Stimulated activated CD4-positive, alpha-beta T cell treated with anti-CD3 and anti-CD28 coated beads, Interleukin-1b, Interleukin-23, amount 100 ng/mL, for 1 hour (primary cell): ENCODE measurements around the gene ADGRD1.
"Not testable (repeated sequence)": the region's sequence is repeated elsewhere in the genome, so short reads cannot be mapped to it uniquely, and the experiment has no call there.

Experiments used
- DNase-seq, 2 donors: peaks; one replicate each; pipeline ENCODE4 v3.0.0-alpha.2; 2020; ENCODE audit warnings: low read depth in 2 of 2

ADGRD1 gene

DNA sequence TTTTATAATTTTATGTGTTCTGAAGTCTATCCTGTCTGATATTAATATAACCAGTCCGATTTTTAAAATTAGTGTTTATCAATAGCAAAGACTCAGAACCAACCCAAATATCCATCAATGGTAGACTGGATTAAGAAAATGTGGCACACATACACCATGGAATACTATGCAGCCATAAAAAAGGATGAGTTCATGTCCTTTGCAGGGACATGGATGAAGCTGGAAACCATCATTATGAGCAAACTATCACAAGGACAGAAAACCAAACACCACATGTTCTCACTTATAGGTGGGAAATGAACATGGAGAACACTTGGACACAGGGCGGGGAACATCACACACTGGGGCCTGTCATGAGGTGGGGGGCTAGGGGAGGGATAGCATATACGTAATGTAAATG, 16.2 kb upstream of the ADGRD1 start:
- DNase-seq, result not testable (repeated sequence)

DNA sequence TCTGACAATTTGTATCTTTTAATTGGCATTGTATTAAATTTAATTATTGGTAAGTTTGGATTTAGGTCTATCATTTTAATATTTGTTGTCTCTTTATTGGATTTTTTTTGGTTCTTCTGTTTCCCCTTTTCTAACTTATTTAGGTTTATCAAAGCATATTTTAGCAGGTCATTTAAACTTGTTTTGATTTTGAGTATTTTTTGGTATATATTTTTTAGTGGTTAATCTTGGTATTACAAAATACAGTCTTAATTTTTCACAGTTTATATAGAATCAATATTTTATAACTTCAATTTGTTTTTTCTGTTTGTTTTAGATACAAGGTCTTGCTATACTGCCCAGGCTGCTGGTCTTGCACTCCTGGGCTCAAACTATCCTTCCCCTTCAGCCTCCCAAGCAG, 15.5 kb upstream of the ADGRD1 start:
- DNase-seq, result no peak

DNA sequence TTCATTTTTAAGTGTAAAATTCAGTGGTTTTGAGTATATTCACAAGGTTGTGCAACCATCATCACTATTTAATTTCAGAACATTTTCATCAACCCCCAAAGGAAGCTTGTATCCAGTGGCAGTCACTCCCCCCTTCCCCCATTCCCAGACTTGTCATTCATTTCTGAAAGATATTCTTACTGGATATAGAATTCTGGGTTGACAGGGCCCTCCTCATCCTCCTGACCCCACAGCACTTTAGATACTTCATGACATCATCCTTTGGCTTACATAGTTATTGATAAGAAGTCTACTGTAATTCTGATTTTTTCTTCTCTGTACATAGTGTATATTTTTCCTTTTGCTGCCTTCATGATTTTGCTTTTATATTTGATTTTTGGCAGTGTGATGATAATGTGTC, 8.8 kb upstream of the ADGRD1 start:
- no peak for DNase-seq

DNA sequence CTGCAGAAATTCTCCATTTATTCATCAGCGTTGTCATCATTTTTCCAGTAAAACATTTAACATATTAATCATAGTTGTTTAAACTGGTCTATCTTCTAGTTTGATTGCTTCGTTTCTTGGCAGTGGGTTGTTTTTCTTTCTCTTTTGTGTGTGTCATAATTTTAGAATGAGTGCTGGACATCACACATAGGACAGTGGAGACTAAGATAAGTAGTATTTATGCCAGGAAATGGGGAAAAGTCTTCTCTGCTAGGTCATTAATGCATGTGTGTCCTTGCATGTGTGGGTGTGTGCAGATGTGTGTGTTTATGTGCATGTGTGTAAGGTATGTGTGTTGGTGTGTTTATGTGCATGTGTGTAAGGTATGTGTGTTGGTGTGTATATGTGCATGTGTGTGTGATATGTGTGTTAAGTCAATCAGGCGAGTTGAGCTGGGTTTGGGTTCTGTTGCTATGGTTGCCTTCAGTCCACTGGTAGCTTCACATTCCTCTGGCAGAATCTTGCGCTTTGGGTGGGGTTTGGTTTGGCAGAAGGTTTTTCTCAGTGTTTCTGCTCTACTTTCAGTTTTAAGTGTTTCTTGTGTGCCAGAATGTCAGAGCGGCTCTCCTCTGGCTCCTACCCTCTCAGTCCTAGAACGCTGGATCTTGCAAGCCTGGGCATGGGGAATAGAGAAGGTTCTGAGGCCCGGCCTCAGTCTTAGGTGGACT, 7.8 kb upstream of the ADGRD1 start:
- no peak for DNase-seq

DNA sequence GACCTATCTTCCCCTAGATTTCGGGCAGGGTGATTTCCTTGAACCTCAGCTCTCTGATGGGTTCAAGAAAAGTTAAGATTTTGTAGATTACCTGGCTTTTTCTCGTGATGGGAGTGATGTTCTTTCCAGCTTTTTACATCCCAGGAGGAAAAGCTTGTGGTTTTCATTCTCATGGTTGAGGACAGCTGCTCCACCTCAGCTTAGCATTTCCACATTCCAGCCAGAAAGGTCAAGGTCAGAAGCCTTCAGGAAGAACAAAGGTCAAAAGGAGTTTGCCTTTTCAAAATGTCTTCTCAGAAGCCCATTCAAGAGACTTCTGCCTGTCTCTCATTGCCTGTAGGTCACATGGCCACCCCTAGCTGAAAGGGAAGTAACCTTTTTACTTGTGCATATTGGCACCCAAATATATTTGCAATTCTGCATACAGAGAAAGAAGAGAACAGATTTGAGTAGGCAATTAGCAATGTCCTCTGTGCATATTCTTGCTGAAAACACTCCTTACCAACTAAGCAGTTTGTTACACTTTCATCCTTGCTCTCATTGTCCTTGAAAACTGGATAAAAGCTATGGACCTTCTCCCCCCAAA, 6.6 kb upstream of the ADGRD1 start:
- DNase-seq, result no peak

DNA sequence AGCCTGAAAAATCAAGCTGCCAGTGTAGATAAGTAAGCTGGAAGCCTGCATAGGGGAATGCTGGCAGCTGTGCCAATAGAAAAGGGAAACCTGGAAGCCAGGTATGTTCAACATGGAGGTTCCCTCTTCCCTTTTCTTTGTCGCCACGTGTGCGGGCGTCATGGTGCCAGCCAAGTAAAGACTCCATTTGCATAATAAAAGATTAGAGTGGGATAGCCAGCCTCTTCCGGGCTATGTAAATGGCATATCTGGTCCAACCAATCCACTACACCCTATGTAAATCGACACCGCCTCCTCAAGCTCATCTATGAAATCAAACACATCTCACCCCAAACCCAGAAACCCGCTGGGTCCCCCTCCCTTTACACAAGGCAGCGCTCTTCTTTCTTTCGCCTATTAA, 5.6 kb upstream of the ADGRD1 start:
- no peak for DNase-seq

DNA sequence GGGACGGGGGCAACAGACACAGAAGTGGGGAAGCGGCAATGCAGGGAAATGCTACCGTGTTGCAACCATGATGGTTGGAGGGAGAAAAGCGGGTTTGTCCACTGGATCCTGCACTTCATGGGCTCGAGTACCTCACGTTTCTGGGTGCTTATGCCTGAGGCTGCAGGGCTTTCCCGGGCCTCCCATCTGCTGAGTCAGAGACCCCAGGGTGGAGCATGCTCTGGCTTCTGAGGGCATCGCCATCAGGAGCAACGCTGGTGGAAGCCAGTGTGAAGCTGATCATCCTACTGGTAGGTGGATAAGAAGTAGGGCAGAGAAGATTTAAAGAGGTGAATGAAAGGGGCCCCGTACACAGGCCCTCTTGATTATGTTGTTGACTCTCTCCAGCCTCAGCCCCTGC, 5.0 kb upstream of the ADGRD1 start:
- no peak for DNase-seq

DNA sequence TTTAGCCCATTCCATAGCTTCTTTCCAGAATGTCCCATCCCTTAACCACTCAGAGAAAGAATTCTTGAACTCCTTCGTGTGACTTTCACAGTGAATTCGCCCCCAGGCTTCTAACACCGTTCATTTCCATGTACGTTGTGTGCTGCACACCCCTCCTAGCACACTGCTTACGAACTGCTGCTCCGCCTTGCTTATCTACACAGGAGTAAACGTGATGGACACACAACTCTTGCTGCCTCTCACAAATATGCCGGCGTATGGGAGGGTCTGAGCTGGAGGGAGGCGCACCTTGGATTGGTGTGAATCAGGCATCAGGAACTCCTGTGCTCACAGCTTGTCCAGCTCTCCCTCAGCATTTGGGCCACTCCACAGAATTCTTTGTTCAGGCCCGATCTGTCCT, 3.9 kb upstream of the ADGRD1 start:
- no peak for DNase-seq

DNA sequence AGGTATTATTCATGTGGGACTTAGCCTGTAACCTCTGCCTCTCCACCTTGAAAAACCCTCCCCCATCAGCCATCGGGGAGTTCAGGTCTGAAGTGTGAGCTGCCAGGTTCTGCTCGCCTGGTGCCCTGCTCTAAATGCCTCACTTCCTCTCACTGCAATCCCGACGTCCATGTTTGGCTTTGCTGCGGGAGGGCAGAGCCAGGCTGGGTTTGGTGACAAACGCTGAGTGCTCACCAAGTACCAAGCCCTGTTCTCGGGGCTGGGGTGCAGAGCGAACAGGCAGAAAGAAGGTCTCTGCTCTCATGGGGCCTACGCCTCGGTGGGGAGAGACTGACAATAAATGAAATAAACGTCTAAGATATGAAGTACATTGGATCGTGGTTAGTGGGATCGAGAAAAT, 2.1 kb upstream of the ADGRD1 start:
- no peak for DNase-seq

DNA sequence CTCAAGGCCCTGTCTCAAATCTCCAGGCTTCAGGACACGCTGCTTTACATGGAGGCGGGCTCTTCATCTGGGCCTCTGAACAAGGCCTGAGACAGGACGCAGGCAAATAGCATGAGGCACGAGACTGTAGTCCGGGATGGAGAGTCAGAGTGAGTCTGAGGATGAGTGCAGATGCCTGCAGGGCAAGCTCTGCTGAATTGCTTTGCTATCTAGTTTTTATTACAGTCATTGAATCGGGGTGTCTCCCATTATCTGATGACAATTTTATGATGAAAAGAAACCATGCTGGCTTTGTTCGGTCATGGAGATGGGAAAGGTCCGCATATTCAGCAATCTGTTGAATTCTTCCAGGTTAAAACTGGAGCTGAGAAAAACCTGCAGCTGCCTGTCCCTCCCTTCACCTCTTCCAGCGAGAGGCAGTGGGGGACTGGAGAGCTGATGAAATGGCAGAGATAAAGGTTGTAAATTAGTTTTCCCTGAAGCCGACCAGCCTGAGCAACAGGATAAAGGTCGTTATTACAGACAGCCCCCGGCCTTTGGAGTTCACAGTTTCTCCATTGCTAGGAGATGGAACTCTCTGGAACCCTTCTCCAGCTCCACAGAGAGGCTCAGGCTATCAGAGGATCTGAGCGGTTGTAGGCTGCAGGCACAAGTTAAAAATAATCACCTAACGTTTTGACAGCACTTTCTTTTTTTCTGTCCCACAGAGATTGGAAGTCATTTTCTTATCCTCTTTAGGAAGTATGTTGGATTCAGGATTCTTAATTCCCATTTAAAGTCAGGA, 1.3 kb upstream of the ADGRD1 start:
- no peak for DNase-seq

DNA sequence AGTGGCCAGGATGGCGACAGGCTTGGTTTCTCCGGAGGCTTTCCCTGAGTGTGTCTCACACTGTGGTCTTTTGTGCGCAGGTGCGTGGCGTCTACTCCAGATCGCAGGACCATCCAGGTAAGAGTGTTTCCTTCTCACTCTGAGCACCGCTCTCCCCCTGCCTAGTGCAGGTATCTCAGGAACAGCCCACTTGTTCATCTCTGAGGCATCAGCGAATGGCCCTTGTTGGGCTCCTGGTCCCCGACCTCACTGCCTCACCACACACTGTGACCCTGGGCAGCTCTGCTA, 781 bp downstream of the ADGRD1 start:
- no peak for DNase-seq

DNA sequence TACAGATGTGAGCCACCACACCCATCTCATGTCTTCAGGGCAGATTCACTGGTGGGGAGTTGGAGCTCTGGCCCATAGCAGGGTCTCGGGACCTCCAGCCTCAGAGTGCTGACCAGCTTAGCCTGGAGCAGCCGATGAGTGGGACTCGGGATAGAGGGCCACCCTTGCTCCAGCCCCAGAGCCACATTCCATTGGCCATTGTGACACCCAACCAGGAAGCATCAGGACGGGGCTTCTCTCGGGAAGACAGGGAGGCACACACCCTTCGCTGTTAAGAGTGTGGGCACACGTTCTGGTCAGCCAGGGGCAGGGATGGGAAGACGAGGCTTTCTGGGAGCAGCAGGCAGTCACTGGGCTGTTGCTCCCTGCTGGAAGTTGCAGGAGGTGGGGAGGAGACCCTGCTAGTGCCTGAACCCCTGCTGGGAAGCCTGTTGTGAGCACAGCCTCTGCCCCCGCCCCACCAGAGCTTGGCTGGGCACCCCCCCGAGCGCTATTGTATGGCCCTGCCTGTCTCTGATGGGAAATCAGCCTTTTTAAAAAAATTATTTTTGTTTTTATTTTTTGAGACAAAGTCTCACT, 1.6 kb downstream of the ADGRD1 start:
- DNase-seq, result no peak

DNA sequence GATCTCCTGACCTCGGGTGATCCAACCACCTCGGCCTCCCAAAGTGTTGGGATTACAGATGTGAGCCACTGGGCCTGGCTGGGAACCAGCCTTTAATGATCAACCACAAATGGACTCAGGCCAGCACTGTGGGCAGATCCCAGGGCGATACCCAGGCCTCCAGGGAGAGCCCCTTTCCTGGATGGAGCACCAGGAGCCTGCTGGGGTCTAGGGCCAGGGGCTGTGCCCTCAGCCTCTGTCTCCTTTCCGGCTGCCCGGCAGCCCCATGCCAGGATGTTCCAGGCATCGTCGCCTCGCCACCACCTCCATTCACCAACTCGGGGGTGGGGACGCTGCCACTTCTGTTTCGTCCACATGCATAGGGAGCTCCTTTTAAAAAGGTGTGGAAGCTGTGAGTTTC, 2.3 kb downstream of the ADGRD1 start:
- no peak for DNase-seq

DNA sequence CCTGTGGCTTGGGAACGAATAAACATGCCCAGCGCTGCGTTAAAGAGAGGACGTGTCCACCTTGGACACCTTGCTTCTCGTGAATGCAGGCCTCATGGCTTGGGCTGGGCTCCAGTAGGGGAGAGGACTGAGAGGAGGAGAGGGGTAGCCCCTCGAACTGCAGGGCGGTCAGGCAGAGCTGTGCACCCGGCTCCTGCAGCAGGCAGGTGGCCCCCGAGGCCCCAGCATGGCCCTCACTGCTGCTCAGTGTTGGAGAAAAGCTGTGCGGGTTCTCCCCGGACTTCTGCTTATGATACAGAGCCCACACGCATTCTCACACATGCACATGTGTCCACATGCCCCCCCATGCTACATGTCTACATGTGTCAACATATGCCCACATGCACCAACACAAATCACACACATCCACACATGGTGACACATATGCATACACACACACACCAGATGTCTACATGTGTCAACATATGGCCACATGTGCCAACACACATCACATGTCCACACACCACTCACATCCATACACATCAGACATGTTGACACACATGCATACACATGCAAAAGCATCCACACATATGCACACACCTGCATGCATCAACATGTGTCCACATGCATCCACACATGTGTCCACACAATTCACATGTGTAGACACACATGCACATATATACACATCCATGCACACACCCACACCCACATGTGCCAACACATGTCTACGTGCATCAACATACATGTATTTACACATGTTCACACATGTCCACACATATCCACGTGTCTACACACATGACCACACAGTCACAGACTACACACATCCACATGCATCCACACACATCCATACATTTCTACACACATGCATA, 3.0 kb downstream of the ADGRD1 start:
- DNase-seq, result no peak

DNA sequence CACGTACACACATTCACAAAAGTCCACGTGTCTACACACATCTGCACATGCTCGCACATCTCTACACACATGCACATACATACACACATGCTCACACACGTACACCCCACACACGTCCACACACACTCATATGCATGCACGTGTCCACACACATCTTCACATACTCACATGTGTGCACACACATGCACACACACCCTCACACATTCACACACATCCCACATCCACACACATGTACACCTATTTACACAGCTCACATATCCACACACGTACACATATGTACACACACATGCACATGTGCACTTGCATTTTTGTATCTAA, 3.6 kb downstream of the ADGRD1 start:
- DNase-seq, result no peak

DNA sequence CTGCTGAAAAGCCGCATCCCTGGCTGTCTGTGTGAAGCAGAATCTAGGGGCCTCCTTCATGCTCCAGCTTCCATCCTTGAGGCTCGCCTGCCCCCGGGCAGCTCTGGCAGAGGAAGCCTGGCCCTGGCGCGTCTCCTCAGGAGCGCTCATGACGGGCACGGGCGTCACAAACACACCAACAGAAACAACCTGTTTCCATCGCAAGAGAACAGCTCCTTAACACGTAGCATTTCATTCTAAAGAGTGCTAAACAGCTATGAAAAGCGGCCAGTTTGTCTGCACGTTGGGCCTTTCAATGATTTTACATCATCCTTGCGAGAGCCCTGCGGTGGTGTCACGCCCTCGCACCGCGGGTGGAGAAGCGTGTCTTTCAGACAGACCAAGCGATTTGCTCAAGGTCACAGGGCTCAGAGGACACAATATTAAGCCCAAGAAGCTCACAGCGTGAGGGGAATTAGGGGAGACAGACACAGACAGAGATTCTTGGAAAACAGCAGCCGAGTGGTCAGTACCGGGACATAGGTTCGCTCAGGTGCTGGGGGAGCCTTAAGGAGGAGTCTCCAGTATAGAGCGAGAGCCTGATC, 4.9 kb downstream of the ADGRD1 start:
- DNase-seq, result no peak

DNA sequence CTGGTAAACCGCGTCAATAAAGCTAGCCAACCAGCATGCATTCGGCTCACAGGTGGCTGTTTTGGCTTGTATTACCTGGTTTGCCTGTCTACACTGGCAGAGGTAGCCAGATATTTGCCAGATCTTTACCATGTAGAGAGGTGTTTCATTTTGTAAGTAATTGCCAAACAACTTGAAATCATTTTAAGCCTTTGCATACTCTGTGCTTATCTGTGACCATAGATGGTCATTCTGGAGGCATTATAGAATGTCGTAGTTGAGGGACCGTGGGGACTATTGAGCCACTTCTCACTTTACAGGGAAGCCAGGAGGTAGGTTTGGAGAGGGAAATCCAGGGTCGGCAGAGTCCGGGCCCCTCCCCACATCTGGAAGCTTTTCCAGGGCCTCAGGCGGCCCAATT, 5.9 kb downstream of the ADGRD1 start:
- DNase-seq, result no peak

DNA sequence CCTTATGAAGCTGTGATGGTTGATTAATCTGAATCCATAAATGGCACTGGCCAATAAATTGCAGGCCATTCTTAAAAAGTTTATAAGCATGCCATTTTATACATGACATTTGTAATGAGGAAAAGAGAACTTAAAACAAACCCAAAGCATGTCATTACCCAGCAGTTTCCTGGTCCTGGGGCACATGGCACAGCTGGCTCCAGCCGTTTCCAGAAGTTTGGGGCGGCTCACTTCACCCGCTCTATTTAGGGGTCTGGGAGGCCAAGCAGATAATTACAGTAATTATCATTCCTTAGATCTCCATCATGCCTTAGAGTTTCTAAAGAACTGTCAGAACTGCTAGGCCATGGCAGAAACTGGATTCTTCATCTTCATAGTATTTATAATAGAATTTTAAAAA, 6.4 kb downstream of the ADGRD1 start:
- no peak for DNase-seq

DNA sequence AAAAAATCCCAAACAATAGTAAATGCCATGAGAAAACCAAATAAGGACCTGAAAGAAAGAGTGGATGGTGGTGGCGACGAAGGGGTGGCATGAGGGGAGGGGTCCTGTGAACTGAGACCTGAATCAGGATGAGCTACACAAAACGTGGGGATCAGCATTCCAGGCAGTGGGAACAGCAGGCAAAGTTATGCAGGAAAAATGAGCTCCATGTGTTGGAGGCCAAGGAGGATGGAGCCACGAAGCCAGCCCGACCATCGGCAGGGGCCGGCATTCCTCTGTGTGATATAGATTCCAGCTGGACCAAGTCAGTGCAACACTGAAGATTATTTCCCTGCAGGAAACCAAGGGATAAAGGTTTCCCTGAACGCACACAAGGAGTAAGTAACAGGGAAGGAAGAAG, 7.1 kb downstream of the ADGRD1 start:
- DNase-seq, result no peak

DNA sequence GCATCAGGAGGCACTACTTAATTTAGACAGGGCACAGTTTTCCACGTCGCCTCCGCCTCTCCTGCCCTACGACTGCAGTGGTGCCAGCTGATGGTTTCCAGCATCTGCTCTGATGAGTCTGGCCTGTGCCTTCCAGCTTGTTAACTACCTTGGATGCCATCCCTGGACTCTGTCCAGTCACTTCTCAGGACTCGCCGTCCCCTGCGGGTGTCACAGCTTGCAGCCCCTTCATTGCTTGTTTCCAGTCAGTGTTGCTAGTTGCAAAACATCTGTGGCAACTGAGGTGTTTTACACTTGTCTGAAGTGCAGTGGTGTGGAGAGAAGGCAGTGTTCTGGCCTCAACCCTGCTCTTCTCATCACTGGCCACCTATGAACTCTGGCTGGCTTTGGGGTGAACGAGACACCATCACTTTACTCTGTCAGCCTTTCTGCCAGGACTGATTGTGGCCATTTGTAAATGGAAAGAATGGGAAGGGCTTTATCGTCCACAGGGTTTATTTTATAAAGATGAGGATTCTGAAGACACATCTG, 8.3 kb downstream of the ADGRD1 start:
- DNase-seq, result no peak

DNA sequence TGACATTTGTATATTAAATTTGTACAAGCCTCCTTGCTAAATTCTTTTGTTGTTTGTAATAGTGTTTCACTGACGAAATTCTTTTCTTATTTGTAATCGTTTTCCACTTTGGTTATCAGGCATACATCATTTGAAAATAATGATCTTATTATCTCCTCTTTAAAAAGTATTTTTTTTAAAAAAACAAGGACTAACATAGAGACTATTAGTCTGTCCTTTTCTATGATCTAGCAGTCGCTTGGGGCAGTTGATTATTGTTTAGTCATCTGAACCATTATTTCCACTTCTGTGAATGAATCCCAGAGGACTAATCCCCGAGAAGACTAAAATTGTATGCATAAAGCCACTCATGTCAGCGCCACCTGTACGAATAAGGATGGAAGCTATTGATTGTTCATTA, 11.5 kb downstream of the ADGRD1 start:
- no peak for DNase-seq

DNA sequence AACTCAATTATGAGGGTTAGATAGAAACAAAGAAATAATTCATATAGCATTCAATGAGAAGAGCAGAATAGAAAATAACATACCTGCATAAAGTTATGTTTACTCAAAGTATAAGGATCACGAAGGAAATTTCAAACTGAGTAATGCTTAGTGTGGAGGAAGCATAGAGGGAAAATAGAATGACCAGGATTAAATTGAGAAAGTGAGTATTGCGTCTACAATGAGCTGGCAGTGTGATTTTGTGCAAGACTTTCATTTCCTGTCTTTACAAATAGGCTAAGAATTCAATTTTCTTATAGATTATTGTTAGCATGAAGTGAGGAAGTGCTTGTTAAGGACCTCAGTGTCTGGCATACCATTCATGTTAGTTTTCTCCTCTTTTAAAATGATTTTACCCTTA, 12.0 kb downstream of the ADGRD1 start:
- no peak for DNase-seq
